Activated CD4-positive, alpha-beta T cell treated with anti-CD3 and anti-CD28 coated beads for 48 hours (primary cell): ENCODE measurements around the gene MEIKIN.

Experiments
- DNase-seq: peaks from one replicate; pipeline ENCODE4 v3.0.0-alpha.2; 2020

MEIKIN gene, protein sequence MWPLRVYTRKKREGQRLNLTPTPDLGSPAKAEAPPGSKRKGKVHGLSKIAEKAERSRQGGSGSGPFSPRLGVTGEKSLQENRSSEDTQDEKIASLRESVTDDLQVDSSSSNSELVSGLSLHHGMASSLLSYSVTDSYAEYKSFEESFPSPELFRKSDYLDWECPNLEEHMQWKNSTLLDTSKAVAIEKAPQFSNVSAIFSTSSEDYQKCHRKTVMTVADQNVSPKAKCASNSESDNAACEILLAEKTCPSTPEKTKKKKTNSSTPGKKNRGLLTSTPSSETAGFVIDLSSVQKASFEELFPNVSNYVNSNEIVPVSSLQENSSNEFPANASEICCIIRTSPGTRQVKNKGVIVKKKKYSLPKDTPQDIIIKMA

DNA sequence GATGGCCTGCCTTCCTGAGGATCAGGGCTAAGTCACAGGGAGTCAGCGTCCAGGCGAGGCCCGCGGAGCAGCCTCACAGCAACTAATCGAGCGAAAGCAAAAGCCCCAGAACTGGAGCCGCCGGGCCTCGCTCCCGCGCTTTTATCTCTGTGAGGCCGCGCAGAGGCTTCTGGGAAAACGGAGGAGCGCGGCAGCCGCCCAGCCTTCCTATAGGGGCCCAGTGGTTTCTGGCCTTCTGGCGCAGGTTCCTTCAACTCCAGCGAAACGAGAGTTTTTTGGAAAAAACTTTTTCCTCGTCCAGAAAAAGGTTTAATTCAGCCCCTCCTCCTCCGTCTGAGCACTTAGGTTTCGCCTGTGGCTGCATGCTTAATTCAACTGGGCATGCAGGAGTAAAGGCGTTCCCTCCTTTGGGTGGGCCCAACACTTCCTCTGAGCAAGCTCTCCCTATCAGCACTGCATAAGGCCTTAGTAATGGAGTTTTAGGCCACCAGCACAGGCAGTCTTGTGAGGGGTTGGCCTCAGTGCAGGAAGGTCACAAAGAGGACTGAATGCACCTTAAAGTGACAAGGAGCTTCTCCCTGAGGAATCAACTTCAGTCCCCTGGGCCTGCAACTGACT lies at the start of gene MEIKIN:
MEIKIN (minus strand) TSS at position 113 of the 618 bp plus-strand sequence. CDS start 158 bp downstream, outside the sequence.
- no peak for DNase-seq

DNA sequence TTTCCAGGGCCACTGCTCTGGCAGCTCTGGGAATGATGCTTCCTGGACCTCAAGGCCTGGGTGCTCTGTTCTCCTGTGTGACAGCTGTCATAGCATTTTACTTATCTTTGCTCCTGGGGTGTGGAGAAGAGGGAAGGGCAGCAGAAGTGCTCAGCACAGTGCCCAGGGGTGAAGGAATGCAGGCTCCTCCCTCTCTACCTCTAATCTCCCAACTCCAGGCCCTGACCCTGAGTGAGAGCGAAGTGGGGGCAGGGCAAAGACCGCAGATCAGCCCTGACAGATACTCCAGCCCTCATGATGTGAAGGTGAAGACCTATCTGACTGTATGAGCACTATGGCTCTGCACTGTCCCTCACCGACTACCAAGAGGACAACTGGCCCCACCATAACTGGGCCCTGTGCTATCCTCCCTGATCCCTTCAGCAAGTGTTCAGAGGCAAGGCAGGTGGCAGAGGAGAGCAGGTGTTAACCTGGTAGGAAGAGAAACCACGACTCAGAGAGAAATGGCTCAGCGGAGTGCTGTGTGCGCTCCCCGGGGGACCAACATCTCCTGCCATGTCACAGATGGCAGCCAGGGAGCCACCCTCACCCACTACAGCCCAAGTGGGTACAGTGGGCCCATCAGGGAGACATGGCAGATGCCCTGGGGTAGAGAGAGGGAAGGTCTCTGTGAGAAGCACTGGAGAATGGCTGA lies 49.2 kb upstream of the MEIKIN start:
- DNase-seq: no peak

DNA sequence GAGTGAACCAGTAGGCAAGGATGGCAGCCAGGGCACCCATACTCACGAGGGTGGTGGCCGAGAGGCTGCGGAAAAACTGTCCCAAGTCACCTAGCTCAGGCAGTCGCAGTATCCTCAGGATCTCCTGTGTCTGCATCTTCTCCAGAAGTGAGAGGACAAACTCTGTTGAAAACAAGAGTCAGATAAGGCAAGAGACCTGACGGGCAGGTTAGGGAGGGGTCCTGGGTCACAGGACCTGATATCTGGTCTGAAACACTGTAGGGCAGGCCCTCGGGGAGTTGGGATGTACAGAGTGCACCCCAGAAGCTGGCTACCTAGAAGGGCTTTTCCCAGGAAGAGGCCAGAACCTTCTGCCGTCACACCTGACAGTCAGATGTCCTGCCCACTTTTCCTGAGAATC lies 48.6 kb upstream of the MEIKIN start:
- no peak for DNase-seq

DNA sequence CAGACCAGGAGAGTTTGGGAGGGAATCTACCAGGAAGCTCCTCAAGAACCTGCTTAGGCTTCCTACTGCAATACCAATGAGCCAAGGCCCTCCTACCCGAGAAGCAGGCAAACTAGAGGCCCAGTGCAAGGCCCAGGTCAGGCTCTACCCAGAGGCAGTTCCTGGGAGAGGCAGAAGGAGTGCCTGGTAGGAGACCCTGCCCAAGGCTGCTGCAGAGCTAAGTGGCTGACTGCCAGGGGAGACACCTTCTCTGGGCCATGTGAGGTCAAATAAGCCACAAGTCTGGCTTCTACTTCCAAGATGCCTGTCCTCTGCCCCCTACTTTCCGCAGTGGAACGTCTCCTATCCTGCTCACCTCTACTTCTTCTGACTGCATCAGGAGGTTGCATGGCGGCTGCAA lies 48.2 kb upstream of the MEIKIN start:
- no peak for DNase-seq

DNA sequence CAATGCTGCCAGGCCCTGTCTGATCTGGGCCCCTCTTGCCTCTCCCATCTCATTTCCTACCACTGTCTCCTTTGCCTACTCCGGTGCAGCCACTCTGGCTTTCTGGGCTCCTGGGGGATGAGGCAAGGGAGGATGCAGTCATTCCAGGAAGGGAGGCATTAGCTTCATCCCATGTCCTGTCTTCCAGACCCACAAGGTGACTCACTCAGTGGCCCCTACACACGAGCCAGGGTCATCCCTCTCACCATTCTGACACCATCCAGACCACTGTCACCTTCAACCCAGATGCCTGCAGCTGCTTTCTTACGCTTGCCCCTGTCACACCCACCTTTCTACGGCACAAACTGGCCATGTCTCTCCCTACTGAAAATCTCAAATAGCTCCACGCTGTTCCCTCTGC lies 46.9 kb upstream of the MEIKIN start:
- no peak for DNase-seq

DNA sequence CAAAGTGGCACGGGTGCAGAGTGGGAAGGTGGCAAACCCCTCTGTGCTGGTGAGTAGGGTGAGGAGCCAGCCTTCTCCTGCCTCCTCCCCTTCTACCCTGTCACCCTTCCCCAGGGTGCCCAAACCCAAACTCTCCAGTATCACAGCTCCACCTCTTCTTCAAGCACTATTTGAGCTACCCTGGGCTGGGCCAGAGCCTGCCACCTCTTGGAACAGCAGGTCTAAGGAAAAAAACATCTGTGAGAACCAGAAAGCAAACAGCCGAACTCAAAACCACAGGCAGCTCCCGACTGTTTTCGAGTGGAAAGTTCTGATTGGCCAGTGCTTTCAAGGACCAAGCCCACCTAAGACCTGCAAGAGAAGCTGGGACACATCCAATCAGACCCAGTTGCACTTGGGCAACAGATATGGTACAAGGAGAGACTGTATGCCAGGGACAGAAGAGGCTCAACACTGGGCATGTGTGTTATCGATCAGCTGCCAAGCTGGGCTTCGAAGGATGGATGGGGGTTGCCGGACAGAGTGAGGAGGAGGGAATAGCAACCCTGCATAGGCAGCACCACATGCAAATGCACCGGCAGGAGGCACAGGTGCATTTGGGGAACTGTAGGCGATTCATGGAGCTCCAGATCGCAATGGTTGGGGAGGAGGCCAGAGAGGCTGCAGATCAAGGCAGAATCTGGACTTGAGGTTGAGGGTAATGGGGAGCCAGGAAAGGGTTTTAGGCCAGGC lies 46.3 kb upstream of the MEIKIN start:
- DNase-seq: no peak

DNA sequence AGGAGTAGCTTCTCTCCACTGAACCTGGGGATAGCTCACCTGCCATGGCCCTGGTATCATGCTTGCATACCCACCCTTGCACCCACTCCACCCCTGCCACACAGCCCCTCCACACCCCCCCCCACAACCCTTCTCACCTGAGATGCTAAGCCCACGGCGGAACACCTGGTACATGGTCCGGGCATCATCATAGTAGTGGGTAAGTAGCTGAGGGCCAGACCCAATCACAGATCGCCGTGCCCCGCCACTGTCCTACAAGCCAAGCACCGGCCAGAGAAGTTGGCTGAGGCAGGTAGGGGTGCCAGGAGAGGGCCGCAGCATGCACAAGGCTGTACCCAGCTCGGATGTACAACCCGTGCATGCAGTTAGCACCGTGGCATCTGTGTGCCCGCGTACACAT lies 45.3 kb upstream of the MEIKIN start:
- DNase-seq: no peak

DNA sequence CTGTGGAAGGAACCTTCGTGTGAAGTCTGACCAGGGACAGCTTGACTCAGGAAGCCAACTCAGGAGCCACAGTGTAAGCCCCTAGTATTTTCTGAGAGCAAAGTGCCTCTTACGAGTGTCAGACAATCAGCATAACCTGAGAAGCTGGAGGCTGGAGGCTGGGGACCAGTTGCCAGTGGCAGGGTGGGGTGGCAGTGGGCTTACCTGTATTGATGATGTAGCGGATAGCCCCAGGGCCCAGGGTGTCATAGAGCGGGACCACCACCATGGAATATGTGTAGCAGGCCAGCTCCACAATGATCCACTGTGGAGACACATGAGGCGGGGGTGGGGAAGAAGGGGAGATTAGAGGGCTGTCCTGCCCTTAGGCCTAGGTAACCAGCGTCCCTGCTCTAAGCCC lies 43.1 kb upstream of the MEIKIN start:
- no peak for DNase-seq

DNA sequence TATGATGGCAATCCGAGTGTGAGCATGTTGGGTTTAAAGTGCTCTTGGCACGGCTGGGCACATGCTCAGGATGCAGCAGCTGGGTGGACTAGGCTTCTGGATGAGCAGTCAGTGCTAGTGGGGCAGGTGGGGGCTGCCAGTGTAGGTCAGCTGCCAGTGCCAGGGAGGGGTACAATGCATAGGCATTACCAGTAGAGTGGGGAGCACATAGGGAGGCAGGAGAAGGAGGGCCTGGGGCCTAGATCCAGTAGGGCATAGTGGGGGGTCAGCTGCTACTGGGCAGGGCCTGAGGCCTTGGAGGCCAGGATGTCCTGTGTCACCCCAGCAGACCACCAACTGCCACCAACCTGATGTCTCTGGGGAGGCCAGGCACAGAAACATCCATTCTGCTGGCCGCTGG lies 41.8 kb upstream of the MEIKIN start:
- no peak for DNase-seq

DNA sequence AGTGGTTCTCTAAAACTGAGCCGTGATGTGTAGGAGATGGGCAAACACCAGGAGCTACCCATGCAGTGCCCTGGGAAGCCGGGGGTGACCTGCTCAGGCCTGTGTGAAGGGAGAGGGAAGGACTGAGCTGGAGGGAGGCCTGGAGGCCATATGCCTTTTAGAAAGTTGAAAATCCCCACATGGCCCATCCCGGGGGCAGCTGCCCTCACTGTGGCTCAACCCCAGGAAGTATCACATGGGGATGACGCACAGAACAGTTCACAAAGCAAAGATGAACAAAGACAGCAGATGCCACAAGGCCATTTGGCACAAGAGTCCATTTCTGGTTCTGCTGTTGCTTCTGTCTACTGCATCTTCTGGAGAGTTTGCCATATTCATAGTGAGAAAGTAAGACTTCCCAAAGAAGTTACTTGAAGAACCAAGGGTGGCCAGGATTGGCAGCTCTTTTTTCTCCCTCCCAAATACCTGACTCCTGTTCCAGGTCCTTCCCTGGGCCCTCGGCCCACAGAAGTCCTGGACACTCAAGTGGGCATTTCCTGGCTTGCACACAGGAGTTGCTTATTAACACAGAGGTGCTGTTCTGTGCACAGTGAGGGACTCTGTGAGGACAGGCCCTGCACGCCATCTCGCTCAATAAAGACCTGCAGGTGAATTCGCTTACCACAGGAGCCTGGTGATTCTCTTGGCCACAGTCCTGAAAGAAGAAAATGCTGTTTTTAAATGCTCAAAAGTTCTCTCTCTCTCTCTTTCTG lies 40.9 kb upstream of the MEIKIN start:
- no peak for DNase-seq

DNA sequence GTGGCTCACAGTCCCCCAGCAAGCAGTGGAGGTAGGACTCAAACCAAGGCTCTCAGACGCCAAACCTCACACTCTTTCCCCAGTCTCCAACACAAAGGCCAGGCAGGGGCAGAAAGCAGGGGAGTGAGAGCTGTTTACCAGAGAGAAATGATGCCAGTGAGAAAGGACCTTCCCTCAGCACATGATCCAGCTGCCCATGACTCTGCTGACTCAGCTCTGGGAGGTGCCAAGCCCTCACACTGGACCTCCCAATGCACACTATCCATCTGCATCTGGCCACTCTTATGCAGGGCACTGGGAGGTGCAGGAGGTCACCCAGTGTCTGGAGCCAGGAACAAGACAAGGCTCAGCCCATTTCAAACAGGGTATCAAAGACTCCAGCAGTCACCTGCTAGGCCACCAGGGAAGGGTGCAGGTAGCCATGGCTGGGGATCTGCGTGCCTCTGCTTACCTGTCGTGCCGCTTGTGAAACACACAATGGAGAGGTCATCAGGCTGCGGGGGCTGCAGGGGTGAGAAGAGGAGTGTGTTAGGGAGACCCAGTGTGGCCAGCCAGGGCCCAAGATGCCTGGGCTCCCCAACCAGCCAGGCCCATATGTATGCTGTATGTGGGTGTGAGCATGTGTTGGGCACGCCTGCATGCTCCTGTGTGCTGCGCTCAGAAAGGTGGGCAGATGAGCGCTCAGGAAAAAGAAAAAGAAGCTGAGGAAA lies 39.6 kb upstream of the MEIKIN start:
- no peak for DNase-seq

DNA sequence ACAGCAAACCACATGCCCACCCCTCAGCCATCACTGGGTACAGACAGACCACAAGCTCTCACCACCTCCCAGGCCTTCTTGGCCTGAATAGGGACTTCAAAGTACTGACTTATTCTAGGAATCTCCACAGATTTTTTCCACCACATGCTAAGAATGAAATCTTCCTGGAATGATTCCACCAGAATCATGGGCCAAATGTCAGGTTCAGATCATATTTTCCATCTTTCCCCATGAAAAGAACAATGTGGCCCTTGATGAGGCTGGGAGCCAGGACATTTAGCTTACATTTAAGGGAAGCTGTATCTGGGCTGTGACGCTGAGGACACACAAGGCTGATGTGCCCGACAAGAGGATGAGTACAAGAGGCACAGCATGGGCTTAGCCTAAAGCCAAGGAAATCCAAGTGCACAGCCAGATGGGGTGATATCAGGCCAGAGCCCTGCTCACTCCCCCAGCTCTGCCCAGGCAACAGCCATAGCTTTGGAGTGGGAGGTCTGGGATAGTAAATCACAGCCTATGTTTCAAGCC lies 37.8 kb upstream of the MEIKIN start:
- no peak for DNase-seq

DNA sequence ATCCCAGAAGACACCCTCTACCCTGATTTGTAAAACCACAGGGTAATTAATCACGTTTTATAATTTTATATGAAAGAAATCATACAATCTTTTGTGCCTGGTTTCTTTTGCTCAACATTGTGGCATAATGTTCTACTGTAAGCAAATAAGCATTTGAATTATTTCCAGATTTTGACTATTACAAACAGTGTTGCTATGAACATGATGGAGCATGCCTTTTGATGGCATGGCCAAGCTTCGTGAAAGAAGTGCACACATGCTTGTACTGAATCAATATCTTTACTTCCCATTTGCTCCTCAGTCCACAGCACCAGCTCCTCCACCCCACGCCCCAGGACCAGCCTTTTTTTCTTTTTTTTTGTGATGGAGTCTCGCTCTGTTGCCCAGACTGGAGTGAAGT lies 36.1 kb upstream of the MEIKIN start:
- DNase-seq: no peak

DNA sequence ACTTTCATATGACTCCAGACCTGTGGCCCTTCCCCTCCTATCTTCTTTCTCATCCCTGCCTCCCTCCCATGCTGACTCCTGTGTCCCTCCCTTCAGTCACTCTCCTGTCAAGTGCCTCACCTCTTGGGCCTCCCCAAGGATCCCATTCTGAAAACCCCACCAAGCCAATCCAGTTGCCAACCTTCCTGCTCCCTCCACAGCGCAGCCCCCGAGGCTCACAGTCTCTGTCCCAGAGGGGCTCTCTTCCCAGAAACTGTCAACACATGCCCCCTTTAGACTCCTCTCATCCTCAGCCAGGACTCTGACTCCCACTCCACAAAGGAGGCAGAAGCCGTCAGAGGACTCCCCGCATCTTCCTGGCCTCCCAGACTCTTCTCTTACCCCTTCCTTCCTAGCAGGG lies 35.2 kb upstream of the MEIKIN start:
- DNase-seq: no peak

DNA sequence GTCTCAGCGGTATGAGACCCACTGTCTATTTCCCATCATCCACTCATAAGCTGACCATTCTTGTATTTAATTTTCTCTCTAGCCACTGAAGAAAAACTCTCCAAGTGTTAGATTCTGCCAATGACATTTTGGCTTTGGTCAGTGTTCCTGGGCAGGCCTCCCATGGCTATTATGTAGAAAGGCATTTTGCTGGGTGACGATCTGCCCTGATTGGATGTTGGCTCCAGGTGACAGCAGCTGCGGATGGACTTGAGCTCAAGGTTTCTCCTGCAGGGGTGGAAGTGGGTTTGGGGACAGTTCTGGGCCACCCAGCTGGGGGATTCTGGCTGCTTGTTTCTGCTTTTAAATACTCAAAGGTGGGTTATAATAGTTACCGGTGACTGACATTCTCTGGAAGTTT lies 34.4 kb upstream of the MEIKIN start:
- DNase-seq: no peak

DNA sequence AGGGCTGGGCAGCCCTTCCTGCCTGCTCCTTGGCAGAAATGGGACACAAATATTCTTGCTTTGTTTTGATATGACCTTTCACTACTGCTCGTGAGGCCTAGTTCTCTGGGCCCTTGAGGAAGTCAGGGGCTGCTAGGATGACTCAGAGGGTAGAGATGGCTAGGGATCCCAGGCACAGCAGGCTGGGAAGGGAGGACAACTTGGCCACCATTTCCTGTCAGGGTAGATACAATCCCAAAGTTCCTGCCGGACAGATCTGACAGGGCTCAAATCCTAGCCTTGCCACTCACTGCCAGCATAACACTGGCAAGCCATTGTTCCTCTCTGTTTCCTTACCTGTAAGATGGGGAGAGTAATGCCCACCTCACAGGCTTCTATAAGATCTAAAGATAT lies 31.7 kb upstream of the MEIKIN start:
- no peak for DNase-seq

DNA sequence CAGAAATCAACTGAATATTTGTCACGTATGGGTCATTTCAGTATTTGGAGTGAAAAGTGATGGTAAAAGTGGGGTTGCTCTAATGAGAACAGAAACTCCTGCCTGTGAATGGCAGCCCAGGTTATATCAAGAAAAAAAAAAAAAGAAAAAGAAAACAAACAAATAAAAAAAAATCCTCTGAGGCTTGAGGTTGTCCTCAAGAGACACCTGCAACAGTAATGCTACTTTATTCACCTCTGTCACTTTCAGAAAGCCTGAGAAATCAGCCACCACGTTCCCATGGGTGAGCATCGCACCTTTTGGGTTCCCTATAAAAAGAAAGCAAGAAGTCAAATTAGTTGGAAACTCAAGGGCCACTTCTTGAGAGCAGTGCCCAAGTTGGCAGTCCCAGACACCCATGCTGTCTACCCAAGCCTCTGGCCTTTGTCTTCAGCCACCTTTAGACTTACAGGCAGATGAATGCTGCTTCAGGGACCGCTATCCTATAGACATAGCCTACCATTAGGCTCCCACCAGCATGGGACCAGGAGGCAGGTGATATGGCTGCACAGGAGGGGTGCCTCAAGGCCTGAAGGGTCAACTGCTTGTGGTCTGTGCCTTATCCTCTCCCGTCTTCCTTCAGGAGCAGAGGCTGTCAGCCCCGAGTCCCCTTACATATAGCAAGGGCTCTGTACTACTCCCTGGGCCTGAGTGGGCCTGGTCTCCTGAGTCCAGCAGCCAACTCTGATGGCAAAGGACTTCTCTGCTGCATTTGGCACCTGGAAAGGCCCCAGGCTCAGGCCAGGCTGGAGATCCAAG lies 31.1 kb upstream of the MEIKIN start:
- DNase-seq: no peak

DNA sequence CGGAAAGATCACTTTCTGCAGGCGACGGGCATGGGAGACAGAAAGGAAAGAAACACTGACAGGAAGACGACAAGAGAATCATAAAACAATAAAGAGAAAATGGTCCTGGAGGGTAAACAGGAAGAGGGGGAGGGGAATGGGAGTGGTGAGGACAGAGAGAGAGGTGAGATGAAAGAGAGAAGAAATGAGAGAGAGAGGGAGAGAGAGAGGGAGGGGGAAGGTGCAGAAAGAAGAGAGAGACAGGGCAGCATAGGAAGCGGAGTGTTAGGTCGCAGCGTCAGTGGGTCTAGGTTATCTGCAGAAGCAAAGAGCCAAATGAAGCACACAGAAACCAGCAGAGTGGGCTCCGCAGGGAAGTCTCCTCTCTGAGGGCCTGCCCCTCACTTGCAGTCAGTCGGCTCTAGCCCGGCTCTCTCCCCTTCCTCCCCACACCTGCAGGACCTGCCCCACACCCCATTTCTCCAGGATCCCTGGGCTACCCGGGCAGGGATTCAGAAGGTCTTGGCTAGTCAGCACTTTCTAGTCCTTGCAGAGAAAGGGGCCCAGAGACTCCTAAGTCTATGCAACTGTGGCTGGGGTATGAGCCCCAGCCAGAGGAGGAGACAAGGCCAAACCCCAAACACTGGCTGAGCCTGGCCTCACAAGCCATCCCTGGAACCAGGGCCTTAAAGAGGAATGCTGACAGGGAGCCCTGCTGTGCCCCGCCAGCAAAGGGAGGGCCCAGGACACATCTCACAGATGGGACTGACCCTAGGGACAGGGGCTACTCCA lies 29.7 kb upstream of the MEIKIN start:
- no peak for DNase-seq

DNA sequence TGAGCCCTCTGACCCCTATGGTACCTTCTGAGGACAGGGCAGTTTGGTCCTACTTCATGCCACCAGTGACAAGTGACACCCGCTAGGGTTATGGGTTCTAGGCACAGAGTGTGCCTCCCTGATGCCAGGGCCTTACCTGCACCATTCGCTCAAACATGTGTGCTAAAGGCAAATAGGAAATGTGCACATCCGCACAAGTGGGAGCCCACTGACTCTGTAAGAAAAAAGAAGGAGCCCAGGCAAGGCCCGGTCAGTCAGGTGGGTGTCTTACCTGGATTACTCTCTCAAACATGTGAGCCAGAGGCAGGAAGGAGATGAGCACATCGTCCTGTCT lies 29.1 kb upstream of the MEIKIN start:
- no peak for DNase-seq

DNA sequence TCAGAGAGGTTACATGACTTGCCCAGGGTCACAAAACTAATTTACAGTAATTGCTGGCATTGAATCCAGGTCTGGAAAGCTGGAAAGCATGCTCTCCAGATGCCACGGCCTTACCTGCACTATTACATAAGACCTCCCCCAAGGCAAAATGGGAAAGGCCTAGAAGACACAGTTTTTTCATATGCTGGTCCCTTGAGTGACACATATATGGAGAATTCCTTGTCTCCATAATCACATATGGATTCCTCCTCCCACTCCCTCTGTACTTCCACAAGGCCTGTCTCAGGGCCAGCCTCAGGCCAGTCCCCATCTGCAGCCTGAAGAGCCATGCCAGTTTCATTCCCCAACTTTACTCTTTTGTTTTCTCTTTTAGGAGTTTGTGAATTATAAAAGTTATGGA lies 28.6 kb upstream of the MEIKIN start:
- no peak for DNase-seq
